HFFc6 (cell line): ENCODE measurements around the gene AOX1. TPM values are rescaled to one million over a fixed set of nuclear protein-coding genes. Genes with fewer than 3 reads are reported as not detected.
"Not testable (repeated sequence)": the region's sequence is repeated elsewhere in the genome, so short reads cannot be mapped to it uniquely, and the experiment has no call there.

ENCODE experiments used
- DNase-seq: peaks from one replicate; pipeline ENCODE4 v3.0.0-alpha.2; 2018
- H3K27ac Mint-ChIP-seq: 2 replicates; pipeline ENCODE4 v1.8.0; 2020; ENCODE audit warnings: mild to moderate bottlenecking, mixed read lengths
- H3K27me3 Mint-ChIP-seq: 2 replicates; pipeline ENCODE4 v1.8.0; 2021; ENCODE audit warnings: mild to moderate bottlenecking, moderate library complexity, mixed read lengths; ENCODE audit not compliant: insufficient read depth
- H3K36me3 Mint-ChIP-seq: 2 replicates; pipeline ENCODE4 v1.8.0; 2021; ENCODE audit warnings: low read depth, mixed read lengths
- H3K4me1 Mint-ChIP-seq: 2 replicates; pipeline ENCODE4 v1.8.0; 2020; ENCODE audit warnings: low read depth, mixed read lengths
- H3K4me3 Mint-ChIP-seq: 2 replicates; pipeline ENCODE4 v1.8.0; 2020; ENCODE audit warnings: mild to moderate bottlenecking, moderate library complexity, mixed read lengths
- H3K9me3 Mint-ChIP-seq: 2 replicates; pipeline ENCODE4 v1.8.0; 2020; ENCODE audit warnings: mild to moderate bottlenecking, mixed read lengths
- CTCF ChIP-seq: fragments of 200-600 bp; sonication (generic); IDR thresholded peaks from 2 replicates; pipeline ENCODE4 v1.5.0; 2021; ENCODE audit warnings: antibody characterized with exemption, mild to moderate bottlenecking
- total RNA-seq, 6 experiments: library from RNA; stranded (reverse); fragmentation: NEBNext Ultra II Directional; extraction: Animal tissue kit (Norgen Biotek cat#: 25700); gene quantifications; 2 replicates in 1 of 6; 3 replicates in 5 of 6; pipeline ENCODE4 v1.2.3, GENCODE V29; 2021

Gene AOX1
- total RNA-seq, 6 experiments from 2014 or later = 46.7 to 71.7 (median 62.1) TPM

GRCh38 chr2:200625958-200626363 lies 40.1 kb downstream of the AOX1 start:
- peak overlapping the region; percentile 97 for H3K27ac Mint-ChIP-seq
- no peaks in the 10 kb centered on the region for H3K9me3 Mint-ChIP-seq
- DNase-seq = peak; percentile 94

GRCh38 chr2:200627110-200627770 lies 41.4 kb downstream of the AOX1 start:
- H3K9me3 Mint-ChIP-seq = no peaks in the 10 kb centered on the region
- no peak for TF ChIP-seq CTCF
- DNase-seq = no peak
- peak overlapping the region; percentile 57 for H3K27ac Mint-ChIP-seq
- peaks cover 60% of the 10 kb centered on the region for H3K36me3 Mint-ChIP-seq
- peaks cover 68% of the 10 kb centered on the region for H3K4me1 Mint-ChIP-seq
- H3K4me3 Mint-ChIP-seq = no peak overlapping the region
- no peaks in the 10 kb centered on the region; the same call in 1 of the 2 replicates for H3K27me3 Mint-ChIP-seq

More at GRCh38 chr2:200625958-200626363, 40.1 kb downstream of the AOX1 start:
- peaks cover 71% of the 10 kb centered on the region for H3K4me1 Mint-ChIP-seq
- H3K4me3 Mint-ChIP-seq = peak overlapping the region; percentile 72
- peak; percentile 42; the same call in 1 of the 2 replicates for TF ChIP-seq CTCF
- H3K36me3 Mint-ChIP-seq = peaks cover 62% of the 10 kb centered on the region
- no peaks in the 10 kb centered on the region; the same call in 1 of the 2 replicates for H3K27me3 Mint-ChIP-seq

GRCh38 chr2:200628461-200628860 lies 42.6 kb downstream of the AOX1 start:
- peaks cover 55% of the 10 kb centered on the region for H3K36me3 Mint-ChIP-seq
- peak; percentile 37 for DNase-seq
- not testable (repeated sequence) for H3K27ac Mint-ChIP-seq, H3K9me3 Mint-ChIP-seq, H3K4me3 Mint-ChIP-seq, H3K27me3 Mint-ChIP-seq
- H3K4me1 Mint-ChIP-seq = peaks cover 56% of the 10 kb centered on the region

- DNase-seq = no peak
- no peaks in the 10 kb centered on the region for H3K9me3 Mint-ChIP-seq
- H3K4me1 Mint-ChIP-seq = peaks cover 28% of the 10 kb centered on the region
- TF ChIP-seq CTCF = no peak
- H3K4me3 Mint-ChIP-seq = no peak overlapping the region
- H3K27me3 Mint-ChIP-seq = no peaks in the 10 kb centered on the region
- H3K36me3 Mint-ChIP-seq = peaks cover 52% of the 10 kb centered on the region
- H3K27ac Mint-ChIP-seq = no peak overlapping the region
These were observed 45.5 kb downstream of the AOX1 start for GRCh38 chr2:200631287-200631686.

- no peak overlapping the region for H3K27ac Mint-ChIP-seq
- H3K36me3 Mint-ChIP-seq = peaks cover 45% of the 10 kb centered on the region
- H3K9me3 Mint-ChIP-seq = no peaks in the 10 kb centered on the region
- no peak overlapping the region for H3K4me3 Mint-ChIP-seq
- H3K27me3 Mint-ChIP-seq = no peaks in the 10 kb centered on the region
- H3K4me1 Mint-ChIP-seq = no peaks in the 10 kb centered on the region
- no peak for TF ChIP-seq CTCF
- DNase-seq = no peak
These were observed 48.6 kb downstream of the AOX1 start for GRCh38 chr2:200634231-200634964.

- H3K9me3 Mint-ChIP-seq = no peaks in the 10 kb centered on the region
- peaks cover 45% of the 10 kb centered on the region for H3K36me3 Mint-ChIP-seq
- H3K4me1 Mint-ChIP-seq = no peaks in the 10 kb centered on the region
- no peak overlapping the region for H3K4me3 Mint-ChIP-seq
- no peak for TF ChIP-seq CTCF
- no peaks in the 10 kb centered on the region for H3K27me3 Mint-ChIP-seq
- H3K27ac Mint-ChIP-seq = no peak overlapping the region
- no peak for DNase-seq
These were observed 49.4 kb downstream of the AOX1 start for GRCh38 chr2:200635251-200635650.
